Measurements from ENCODE around the gene ZFR2.

Gene ZFR2

GRCh38 chr19:3810708-3811355, 58.0 kb downstream of the ZFR2 start:
- no peak for DNase-seq

GRCh38 chr19:3809881-3810707, 58.7 kb downstream of the ZFR2 start:
- no peak for DNase-seq

GRCh38 chr19:3808420-3809143, 60.3 kb downstream of the ZFR2 start:
- no peak for DNase-seq

GRCh38 chr19:3807574-3808354, 61.1 kb downstream of the ZFR2 start:
- DNase-seq, result no peak

GRCh38 chr19:3807131-3807480, 61.7 kb downstream of the ZFR2 start:
- no peak for DNase-seq

GRCh38 chr19:3805859-3806258, 63.0 kb downstream of the ZFR2 start:
- DNase-seq, result no peak

GRCh38 chr19:3804429-3804828, 64.4 kb downstream of the ZFR2 start:
- DNase-seq, result no peak

GRCh38 chr19:3803986-3804385, 64.9 kb downstream of the ZFR2 start:
- no peak for DNase-seq

- DNase-seq, result no peak
Measured at GRCh38 chr19:3803114-3803888, 65.5 kb downstream of the ZFR2 start.

- no peak for DNase-seq
Measured at GRCh38 chr19:3801412-3802096, 67.3 kb downstream of the ZFR2 start.

GRCh38 chr19:3800996-3801395, 67.8 kb downstream of the ZFR2 start:
- DNase-seq, result no peak

- no peak for DNase-seq
Measured at GRCh38 chr19:3798137-3798536, 70.7 kb downstream of the ZFR2 start.

GRCh38 chr19:3796358-3796757, 72.5 kb downstream of the ZFR2 start:
- no peak for DNase-seq

- no peak for DNase-seq
Measured at GRCh38 chr19:3793799-3794198, 75.0 kb downstream of the ZFR2 start.

GRCh38 chr19:3792114-3792513, 76.7 kb downstream of the ZFR2 start:
- DNase-seq, result no peak

- no peak for DNase-seq
Measured at GRCh38 chr19:3790941-3791340, 77.9 kb downstream of the ZFR2 start.

- DNase-seq, result no peak
Measured at GRCh38 chr19:3790209-3790734, 78.6 kb downstream of the ZFR2 start.

GRCh38 chr19:3788996-3789778, 79.7 kb downstream of the ZFR2 start:
- DNase-seq, result no peak

GRCh38 chr19:3785938-3786824, 82.7 kb downstream of the ZFR2 start, which contains the start of gene MATK:
Gene MATK (minus strand): TSS chr19:3786381. CDS start chr19:3785135, 1,246 bp downstream.
- DNase-seq, result no peak

All from fibroblast of upper back skin (primary cell).